ENCODE results near the gene ARHGAP45.
"Not testable (repeated sequence)": the region's sequence is repeated elsewhere in the genome, so short reads cannot be mapped to it uniquely, and the experiment has no call there.

The ARHGAP45 gene

GRCh38 chr19:1110809-1111640 is 44.1 kb downstream of the ARHGAP45 start:
- in situ Hi-C loops (cut with MboI; ENCODE audit: low pct_unique_long_range_greater_than_20kb, low sequenced_read_pairs), result no loop called here
- DNase-seq, result no peak

- in situ Hi-C loops (cut with MboI; ENCODE audit: low pct_unique_long_range_greater_than_20kb, low sequenced_read_pairs), result no loop called here
These were observed 44.8 kb downstream of the ARHGAP45 start for GRCh38 chr19:1111641-1112267.

GRCh38 chr19:1112268-1113029 is 45.5 kb downstream of the ARHGAP45 start:
- in situ Hi-C loops (cut with MboI; ENCODE audit: low pct_unique_long_range_greater_than_20kb, low sequenced_read_pairs), result no loop called here
- DNase-seq, result no peak

More at GRCh38 chr19:1111641-1112267, 44.8 kb downstream of the ARHGAP45 start:
- no peak for DNase-seq

GRCh38 chr19:1113030-1113985 is 46.3 kb downstream of the ARHGAP45 start:
- DNase-seq, result peak; percentile 73
- in situ Hi-C loops (cut with MboI; ENCODE audit: low pct_unique_long_range_greater_than_20kb, low sequenced_read_pairs), result no loop called here

DNA sequence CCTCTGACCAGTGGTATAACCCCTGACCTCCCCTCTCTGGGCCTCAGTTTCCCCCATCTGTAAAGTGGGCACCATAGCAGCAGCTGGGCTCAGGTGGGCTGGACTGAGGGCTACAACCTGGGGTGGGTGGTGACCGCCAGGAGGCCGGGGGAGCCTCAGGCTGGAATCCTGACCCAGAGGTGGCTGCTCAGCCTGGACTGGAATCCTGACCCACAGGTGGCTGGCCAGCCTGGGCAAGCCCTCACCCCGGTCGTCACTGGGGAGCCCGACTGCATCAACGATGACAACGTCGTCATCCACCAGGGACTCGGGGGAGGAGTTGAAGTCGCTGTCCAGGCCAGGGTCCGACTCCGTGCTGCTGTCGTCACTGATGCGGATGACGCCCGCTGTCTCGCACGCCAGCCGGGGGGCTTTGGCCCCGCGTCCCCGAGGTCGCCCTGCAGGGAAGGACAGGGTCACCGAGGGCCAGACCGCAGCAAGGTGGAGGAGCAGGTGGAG is 47.1 kb downstream of the ARHGAP45 start:
- in situ Hi-C loops (cut with MboI; ENCODE audit: low pct_unique_long_range_greater_than_20kb, low sequenced_read_pairs), result no loop called here
- no peak for DNase-seq

DNA sequence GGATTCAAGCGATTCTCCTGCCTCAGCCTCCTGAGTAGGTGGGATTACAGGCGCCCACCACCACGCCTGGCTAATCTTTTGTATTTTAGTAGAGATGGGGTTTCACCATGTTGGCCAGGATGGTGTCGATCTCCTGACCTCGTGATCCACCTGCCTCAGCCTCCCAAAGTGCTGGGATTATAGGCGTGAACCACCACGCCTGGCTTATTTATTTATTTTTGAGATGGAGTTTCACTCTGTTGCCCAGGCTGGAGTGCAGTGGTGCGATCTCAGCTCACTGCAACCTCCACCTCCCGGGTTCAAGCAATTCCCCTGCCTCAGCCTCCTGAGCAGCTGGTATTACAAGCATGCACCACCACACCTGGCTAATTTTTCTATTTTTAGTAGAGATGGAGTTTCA is 47.8 kb downstream of the ARHGAP45 start:
- in situ Hi-C loops (cut with MboI; ENCODE audit: low pct_unique_long_range_greater_than_20kb, low sequenced_read_pairs); DNase-seq: not testable (repeated sequence)

DNA sequence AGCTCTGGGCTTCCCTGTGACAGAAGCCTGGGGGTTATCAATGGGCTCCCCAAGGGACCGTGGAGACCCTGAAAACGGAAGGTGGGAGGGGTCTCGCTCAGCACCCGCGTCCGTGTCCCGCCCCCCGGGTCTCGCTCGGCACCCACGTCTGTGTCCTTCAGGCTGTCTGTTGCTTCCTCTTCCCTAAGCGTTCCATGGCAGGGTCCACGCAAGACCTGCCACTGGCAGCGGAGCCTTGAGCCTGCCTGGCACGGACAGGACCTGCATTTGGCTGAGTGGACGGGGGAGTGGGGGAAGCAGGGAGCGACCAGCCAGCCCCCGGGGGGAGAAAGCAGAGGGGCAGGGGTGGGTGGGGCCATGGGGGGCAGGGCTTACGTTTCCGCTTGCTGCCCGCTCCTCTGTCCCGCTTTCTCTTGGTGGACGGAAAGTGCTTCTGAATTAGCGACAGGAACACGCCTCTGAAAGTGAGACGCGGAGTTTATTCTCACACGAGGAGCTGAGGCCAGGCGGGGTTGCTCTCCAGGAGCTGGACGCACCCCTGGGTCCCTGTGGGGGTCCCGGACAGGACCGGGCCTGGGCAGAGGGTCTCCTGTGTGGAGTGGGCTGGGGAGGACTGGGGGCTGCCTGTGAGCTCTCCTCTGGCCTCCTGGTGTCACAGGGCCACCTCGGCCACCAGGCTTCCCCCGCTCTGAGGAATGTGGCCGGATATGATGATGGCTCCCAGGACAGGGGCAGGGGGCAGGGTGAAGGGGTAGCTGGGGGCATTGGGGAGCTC is 48.9 kb downstream of the ARHGAP45 start:
- no peak for DNase-seq
- in situ Hi-C loops (cut with MboI; ENCODE audit: low pct_unique_long_range_greater_than_20kb, low sequenced_read_pairs), result no loop called here

GRCh38 chr19:1116726-1117581 is 50.0 kb downstream of the ARHGAP45 start:
- no peak for DNase-seq
- in situ Hi-C loops (cut with MboI; ENCODE audit: low pct_unique_long_range_greater_than_20kb, low sequenced_read_pairs), result no loop called here

DNA sequence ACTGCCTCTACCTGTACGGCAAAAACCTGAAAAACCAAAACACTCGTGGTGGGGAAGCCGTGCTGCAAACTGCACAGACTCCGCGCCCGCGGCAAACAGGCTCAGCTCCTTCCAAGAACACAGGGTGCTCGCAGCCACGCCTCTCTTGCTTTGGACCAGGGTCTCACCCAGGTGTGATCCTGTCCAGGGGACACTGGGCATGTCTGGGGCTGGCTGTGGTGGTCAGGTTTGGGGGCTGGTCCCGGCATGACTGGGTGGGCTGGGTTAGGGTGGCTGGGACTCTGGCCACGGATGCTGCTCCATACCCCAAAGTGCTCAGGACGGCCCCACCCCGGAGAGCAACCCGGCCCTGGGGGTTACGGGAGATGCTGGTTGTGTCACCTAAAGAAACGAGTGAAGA is 50.7 kb downstream of the ARHGAP45 start:
- no peak for DNase-seq
- in situ Hi-C loops (cut with MboI; ENCODE audit: low pct_unique_long_range_greater_than_20kb, low sequenced_read_pairs), result no loop called here

- in situ Hi-C loops (cut with MboI; ENCODE audit: low pct_unique_long_range_greater_than_20kb, low sequenced_read_pairs), result no loop called here
- DNase-seq, result no peak
These were observed 52.0 kb downstream of the ARHGAP45 start for GRCh38 chr19:1118999-1119398.

- in situ Hi-C loops (cut with MboI; ENCODE audit: low pct_unique_long_range_greater_than_20kb, low sequenced_read_pairs), result loop anchor here (10.0 kb wide), 1 partner anchor 65 kb away; no protein-coding TSS in a partner anchor
- no peak for DNase-seq
These were observed 52.7 kb downstream of the ARHGAP45 start for GRCh38 chr19:1119475-1120217.

DNA sequence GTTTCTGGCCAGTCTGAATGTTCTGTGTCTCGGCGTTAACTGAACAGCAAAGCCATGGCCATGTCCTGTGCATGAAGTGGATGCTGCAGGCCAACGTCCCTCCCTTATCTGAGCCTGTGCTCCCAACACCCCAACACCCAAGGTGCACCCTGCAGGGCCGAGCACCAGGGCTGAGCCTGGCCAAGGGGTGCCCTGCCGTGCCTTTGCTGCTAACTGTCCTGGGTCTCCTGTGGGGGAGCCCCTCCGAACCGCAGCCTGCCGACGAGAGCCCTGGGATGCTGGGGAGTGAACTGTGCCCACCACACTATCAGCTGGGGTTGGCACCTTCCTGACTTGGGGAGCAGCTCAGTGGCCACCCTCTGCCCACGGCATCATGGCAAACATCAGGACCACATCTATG is 54.4 kb downstream of the ARHGAP45 start:
- in situ Hi-C loops (cut with MboI; ENCODE audit: low pct_unique_long_range_greater_than_20kb, low sequenced_read_pairs), result loop anchor here (10.0 kb wide), 1 partner anchor 63 kb away; no protein-coding TSS in a partner anchor
- DNase-seq, result no peak

GRCh38 chr19:1122021-1122971 is 55.3 kb downstream of the ARHGAP45 start:
- in situ Hi-C loops (cut with MboI; ENCODE audit: low pct_unique_long_range_greater_than_20kb, low sequenced_read_pairs), result loop anchor here (10.0 kb wide), 1 partner anchor 63 kb away; no protein-coding TSS in a partner anchor
- DNase-seq, result no peak

GRCh38 chr19:1122972-1123363 is 56.0 kb downstream of the ARHGAP45 start:
- DNase-seq, result peak; percentile 55
- in situ Hi-C loops (cut with MboI; ENCODE audit: low pct_unique_long_range_greater_than_20kb, low sequenced_read_pairs), result loop anchor here (10.0 kb wide), 1 partner anchor 62 kb away; no protein-coding TSS in a partner anchor

- no peak for DNase-seq
- in situ Hi-C loops (cut with MboI; ENCODE audit: low pct_unique_long_range_greater_than_20kb, low sequenced_read_pairs), result loop anchor here (10.0 kb wide), 1 partner anchor 61 kb away; no protein-coding TSS in a partner anchor
These were observed 56.4 kb downstream of the ARHGAP45 start for GRCh38 chr19:1123381-1123780.
